GM18502 (cell line): ENCODE results near the gene THADA.
A peak's percentile ranks its signal among the peaks of the same experiment; 100 is the strongest.
"Not testable (repeated sequence)": the region's sequence is repeated elsewhere in the genome, so short reads cannot be mapped to it uniquely, and the experiment has no call there.

Experiments
- ATAC-seq: cut with Tn5 transposase; IDR thresholded peaks from one replicate; pipeline ENCODE4 v1.9.1; 2021; ENCODE audit warnings: mild to moderate bottlenecking; ENCODE audit not compliant: unreplicated experiment, poor library complexity

THADA gene

GRCh38 chr2:43453179-43454170, 142.4 kb downstream of the THADA start:
- ATAC-seq: no peak

- ATAC-seq: no peak
Measured at GRCh38 chr2:43452318-43452731, 143.5 kb downstream of the THADA start.

DNA sequence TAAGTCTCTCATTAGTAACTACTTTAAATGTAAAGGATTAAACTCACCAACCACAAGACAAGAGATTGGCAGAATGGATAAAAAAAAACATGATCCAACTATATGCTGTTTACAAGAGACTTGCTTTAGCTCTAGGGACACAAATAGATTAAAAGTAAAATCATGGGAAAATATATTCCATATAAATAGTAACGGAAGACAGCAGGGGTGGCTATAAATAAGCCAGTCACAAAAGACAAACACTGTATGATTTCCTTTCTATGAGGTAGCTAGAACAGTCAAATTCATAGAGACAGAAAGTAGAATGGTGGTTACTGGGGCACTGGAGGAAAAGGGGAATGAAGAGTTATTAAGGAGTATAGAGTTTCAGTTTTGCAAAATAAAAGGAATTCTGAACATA, 145.2 kb downstream of the THADA start:
- ATAC-seq: no peak

GRCh38 chr2:43448822-43449110, 147.1 kb downstream of the THADA start:
- no peak for ATAC-seq

GRCh38 chr2:43448011-43448821, 147.6 kb downstream of the THADA start:
- ATAC-seq: no peak

- not testable (repeated sequence) for ATAC-seq
Measured at GRCh38 chr2:43446755-43447154, 149.1 kb downstream of the THADA start.

DNA sequence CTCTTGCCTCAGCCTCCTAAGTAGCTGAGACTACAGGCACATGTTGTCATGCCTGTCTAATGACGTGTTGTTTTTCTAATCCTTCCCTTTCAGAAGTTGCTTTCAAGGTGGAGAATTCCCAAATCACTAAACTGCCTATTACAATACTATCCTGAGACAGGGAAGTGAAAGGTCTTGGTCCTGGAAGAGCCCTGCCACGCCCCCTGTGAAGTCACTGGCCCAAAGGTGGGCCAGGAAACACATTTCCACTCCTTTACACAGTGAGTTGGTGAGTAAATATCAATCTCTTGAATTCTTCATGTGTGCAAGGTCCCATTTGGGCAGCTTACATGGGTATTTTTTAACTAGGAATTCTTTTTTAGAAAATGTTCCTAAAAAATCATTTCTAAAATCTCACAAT, 150.1 kb downstream of the THADA start:
- no peak for ATAC-seq

GRCh38 chr2:43444989-43445645, 150.7 kb downstream of the THADA start:
- no peak for ATAC-seq

GRCh38 chr2:43443282-43443681, 152.6 kb downstream of the THADA start:
- no peak for ATAC-seq

DNA sequence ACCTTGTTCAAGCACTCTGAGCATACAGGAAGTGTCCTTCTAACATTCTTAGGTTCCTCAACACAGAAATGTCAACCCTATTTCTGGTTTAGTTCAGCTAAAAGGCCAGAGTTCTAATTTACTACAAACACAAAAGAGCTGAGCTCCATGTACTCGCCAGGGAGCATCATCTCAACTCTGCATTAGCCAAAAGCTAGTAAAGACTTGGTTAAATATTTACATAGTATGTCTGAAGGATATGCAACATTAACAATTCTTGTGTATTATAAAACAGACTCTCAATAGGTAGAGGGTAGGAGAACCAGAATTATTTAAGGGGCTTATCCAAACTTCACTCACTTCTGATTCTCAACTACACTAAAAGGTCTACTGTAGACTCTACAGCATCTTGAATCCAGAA, 154.6 kb downstream of the THADA start:
- no peak for ATAC-seq

- no peak for ATAC-seq
Measured at GRCh38 chr2:43438858-43439655, 156.8 kb downstream of the THADA start.

- no peak for ATAC-seq
Measured at GRCh38 chr2:43438342-43438741, 157.5 kb downstream of the THADA start.

DNA sequence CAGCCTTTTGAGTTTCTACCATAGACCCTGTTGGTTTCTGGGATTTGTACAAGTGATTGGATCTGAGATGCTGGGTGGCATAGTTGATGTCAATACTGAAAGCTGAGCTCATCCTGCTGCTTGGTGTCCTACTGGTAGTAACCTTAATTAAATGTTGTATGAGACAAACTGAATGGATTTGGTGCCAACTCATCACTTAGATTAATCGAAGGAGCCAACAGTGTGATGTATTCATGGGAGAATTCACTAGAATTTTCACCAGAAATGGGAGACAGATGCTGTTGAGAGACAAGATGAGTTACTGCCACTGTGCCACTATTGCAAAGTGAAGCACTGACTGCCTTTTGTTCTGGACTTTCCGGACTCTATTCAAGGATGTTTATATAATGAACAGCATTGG, 158.5 kb downstream of the THADA start:
- ATAC-seq: no peak

- no peak for ATAC-seq
Measured at GRCh38 chr2:43436431-43436830, 159.4 kb downstream of the THADA start.

GRCh38 chr2:43435746-43436145, 160.1 kb downstream of the THADA start:
- no peak for ATAC-seq

DNA sequence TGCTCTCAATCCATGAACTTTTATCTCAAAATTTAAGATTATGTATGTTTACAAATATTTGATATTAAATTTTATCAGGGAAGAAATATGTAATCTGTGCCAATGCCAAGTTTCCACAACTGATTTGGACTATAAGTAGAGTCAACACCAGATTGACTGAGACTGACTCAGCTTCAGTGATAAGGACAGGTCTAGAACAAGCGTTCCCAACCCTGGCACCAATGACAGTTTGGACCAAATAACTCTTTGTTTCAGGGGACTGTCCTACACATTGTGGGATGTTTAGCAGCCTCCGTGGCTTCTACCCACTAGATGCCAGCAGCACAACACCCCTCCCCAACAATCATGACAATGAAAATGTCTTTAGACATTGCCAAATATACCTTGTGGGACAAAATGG, 165.3 kb downstream of the THADA start:
- ATAC-seq: no peak

GRCh38 chr2:43429369-43429768, 166.5 kb downstream of the THADA start:
- ATAC-seq: no peak

DNA sequence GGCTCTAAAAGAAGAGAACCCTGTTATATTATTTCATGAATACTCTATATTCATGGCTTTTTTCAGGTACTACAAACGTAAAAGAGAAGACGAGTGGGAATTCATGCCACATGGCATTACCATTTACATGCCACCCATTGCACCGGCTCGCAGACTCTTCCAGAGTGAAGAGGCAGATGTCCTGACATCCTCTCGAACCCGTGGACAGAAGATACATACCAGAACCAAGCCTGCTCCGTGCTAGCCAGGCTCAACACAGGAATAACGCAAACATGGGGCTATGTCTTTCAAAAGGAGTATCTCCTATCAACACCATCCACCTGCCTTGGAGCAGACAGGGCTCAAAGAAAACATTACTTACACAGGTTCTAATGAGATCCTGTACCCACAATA, 168.8 kb downstream of the THADA start:
- no peak for ATAC-seq

GRCh38 chr2:43426305-43427031, 169.4 kb downstream of the THADA start:
- peak; percentile 87 for ATAC-seq
